Embryonic facial prominence (tissue), 1 donor: ENCODE results near the gene SPOPL.

Source experiments
- DNase-seq: peaks from one replicate; pipeline ENCODE4 v3.0.0-alpha.2; 2016; ENCODE audit errors: extremely low spot score

SPOPL gene

GRCh38 chr2:138494265-138494966 is 7.2 kb upstream of the SPOPL start:
- no peak for DNase-seq

- no peak for DNase-seq
These were observed 6.2 kb upstream of the SPOPL start for GRCh38 chr2:138495384-138495783.

GRCh38 chr2:138496096-138496651 is 5.4 kb upstream of the SPOPL start:
- no peak for DNase-seq

- DNase-seq: no peak
These were observed 4.3 kb upstream of the SPOPL start for GRCh38 chr2:138497294-138497693.

GRCh38 chr2:138499684-138500083 is 1.9 kb upstream of the SPOPL start:
- no peak for DNase-seq

GRCh38 chr2:138500592-138501424 is 762 bp upstream of the SPOPL start:
- no peak for DNase-seq

GRCh38 chr2:138502255-138503086 is 901 bp downstream of the SPOPL start:
- no peak for DNase-seq

DNA sequence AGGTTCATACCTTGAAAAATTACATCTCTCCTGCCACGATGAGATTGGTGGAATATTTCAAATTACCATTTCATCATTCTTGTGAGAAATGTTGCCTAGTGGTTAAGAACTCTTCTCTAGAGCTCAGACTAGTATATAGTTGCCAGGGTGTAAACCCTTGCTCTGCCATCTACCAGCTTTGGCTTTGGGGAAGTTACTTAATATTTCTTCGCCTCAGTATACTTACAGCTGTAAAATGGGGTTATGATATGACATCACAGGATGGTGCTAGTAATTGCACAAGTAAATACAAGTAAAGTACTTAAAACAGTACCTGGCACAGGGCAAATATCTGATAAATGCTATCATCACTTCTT is 1.5 kb downstream of the SPOPL start:
- DNase-seq: no peak

- no peak for DNase-seq
These were observed 2.1 kb downstream of the SPOPL start for GRCh38 chr2:138503652-138504051.

GRCh38 chr2:138504092-138504491 is 2.5 kb downstream of the SPOPL start:
- no peak for DNase-seq

DNA sequence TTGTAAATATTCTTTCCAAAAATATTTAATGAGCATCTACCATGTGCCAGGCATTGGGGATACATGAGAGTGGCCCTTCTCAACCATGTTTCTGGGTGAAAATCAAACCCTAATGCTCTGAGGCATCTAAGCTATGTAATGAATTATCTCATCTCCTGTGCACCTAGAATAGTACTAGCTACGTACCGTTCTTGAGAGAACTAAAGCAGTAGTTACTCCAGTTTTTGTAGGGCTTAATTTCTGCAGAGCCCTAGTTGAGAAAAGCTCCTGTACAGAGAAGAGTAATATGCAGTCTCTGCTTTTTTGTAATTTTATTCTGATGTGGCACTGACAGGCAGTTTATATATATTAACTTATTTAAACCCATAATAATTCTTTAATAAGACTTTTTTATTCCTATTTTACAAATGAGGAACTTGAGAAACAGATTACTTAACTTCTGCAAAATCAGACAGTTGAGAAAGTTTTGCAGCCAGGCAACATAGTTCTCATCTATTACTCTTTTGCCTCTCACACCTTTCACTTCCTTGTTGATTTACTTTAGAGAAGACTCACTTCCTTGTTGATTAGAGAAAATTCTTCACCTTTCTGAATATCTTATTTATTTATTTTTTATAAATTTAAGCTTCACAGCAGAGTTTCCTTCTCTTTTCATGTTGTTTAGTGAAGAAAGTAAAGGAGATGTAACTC is 3.1 kb downstream of the SPOPL start:
- DNase-seq: no peak

- DNase-seq: no peak
These were observed 5.7 kb downstream of the SPOPL start for GRCh38 chr2:138507267-138507666.

DNA sequence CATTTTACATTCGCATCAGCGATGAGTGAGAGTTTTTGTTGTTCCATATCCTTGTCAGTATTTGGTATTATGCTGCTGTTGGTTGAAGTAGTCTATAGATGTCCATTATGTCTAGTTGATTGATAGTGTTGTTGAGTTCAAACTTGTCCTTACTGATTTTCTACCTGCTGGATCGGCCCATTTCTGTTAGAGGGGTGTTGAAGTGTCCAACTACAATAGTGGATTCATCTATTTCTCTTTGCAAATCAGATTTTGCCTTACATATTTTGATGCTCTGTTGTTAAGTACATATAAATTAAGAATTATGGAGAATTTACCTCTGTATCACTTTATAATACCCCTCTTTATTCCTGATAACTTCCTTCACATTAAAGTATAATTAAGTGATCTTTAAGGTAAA is 8.7 kb downstream of the SPOPL start:
- no peak for DNase-seq

DNA sequence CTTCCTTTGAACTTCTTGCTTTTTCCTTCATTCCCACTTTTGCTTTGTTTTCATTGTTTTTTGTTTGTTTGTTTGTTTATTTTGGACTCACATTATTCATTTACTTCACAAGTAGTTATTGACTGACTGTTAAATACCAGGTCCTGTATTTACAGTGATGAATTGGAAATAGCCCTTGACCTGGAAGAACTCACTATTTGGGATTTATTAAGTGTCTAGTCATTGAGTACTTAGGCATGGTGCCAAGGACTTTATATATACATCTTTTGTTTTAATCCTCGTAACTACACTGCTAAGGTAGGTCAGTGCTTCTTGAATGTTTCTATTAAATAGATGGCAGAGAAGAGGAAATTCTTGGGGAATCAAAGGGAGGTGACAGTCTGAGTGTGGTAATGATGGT is 11.1 kb downstream of the SPOPL start:
- no peak for DNase-seq

DNA sequence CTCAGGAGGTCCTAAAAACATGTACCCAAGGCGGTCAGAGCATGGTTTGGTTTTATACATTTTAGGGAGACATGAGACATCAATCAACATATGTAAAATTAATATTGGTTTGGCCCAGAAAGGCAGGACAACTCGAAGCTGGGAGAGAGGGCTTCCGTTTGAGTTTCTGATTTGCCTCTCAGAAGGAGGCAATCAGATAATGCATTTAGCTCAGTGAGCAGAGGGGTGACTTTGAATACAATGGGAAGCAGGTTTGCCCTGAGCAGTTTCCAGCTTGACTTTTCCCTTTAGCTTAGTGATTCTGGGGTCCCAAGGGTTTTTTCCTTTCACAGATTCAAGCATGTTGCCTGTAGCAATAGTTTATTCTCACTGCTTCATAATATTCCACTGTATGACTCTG is 12.6 kb downstream of the SPOPL start:
- no peak for DNase-seq

- DNase-seq: no peak
These were observed 13.5 kb downstream of the SPOPL start for GRCh38 chr2:138515092-138515491.

DNA sequence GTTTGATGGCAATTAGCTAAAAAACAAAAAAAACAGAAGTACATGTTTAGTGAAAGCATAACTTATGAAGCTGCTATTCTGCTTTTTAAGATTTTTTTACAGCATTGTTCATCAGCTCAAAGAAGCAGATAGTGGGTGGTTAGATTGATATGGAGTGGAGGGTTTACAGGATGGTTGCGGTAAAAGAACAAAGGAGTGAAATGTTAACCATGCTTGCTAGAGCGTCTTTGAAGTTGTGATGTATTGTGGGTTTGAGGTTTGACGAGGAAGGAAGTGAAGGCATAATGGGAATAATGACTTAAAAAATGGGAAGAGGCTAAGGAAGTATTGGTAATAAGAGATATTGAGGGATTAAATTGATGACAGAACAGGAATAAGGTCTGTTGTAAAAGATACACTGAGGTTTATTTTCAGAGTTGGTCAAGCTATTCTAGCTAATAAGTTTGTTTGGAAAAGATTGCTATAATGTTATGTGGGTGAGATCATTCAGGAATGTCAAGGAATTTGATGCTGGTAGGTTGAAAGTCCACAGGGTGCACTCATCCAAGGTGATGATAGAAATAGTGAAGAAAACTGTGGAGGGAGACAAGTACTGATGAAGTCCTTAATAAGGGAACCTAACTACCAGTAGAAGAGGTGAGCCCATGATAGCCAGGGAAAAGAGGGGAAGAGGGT is 14.6 kb downstream of the SPOPL start:
- DNase-seq: no peak

- DNase-seq: no peak
These were observed 17.3 kb downstream of the SPOPL start for GRCh38 chr2:138518860-138519259.

- DNase-seq: no peak
These were observed 20.3 kb downstream of the SPOPL start for GRCh38 chr2:138521821-138522220.

DNA sequence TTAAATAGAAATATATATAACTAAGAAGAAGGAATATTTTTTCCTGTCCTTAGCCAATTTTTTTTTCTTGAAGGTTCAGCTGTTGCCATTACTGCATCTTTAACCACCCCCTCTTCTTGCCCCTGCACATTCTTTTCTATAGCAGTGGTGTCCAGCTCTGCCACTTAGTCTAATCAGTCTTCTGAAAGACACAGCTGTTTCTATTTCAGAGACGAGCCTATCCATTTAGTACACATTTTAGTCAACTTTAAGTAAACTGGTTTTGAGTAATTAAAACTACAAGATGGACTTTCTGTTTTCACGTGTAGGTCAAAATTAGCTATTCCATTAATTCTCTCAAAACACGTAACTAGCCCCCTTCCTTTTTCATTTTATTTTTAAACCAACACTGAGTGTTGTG is 21.0 kb downstream of the SPOPL start:
- no peak for DNase-seq
